Endothelial cell of umbilical vein (primary cell): ENCODE data around the gene CDK18. TPM values are rescaled to one million over a fixed set of nuclear protein-coding genes. Genes with fewer than 3 reads are reported as not detected.

Experiments used
- BruUV-seq: library from RNA; stranded (reverse); fragments of 400-500 nt; replicated peaks from 2 replicates; lab custom pipeline; 2021; lab: Mats Ljungman, UMichigan
- CTCF ChIA-PET: fragments of 300-600, 350-600 bp; sonication (Branson Sonifier 250); formaldehyde crosslinking; loops from one replicate; lab custom pipeline; 2021; ENCODE audit warnings: antibody characterized with exemption, inconsistent platforms; lab: Charles Lee
- POLR2A ChIA-PET: fragments of 300-600, 350-600 bp; sonication (Branson Sonifier 250); formaldehyde crosslinking; loops from one replicate; lab custom pipeline; 2021; ENCODE audit warnings: antibody characterized with exemption, inconsistent platforms; lab: Charles Lee
- DNase-seq: peaks from one replicate; pipeline ENCODE4 v3.0.0-alpha.2; 2011; ENCODE audit warnings: low read depth, low spot score
- FAIRE-seq: peaks from 2 replicates; lab custom pipeline; 2011; peaks lifted over from hg19 to GRCh38; lab: Jason Lieb, UNC
- H2AFZ ChIP-seq: 2 replicates; pipeline ENCODE4 v1.6.0; 2012; ENCODE audit warnings: low read depth, low read length, control low read depth, inconsistent platforms
- H3K27ac ChIP-seq: 2 replicates; pipeline ENCODE4 v1.5.1; 2011; ENCODE audit warnings: low read depth, mild to moderate bottlenecking, control low read depth, low read length, moderate library complexity; ENCODE audit not compliant: insufficient read depth
- H3K27me3 ChIP-seq, 2 experiments: 2 replicates each; pipeline versions ENCODE4 v1.6.0 to v1.6.1; 2011; ENCODE audit warnings: low read length in 2 of 2, mixed read lengths in 1 of 2; ENCODE audit not compliant: control insufficient read depth in 2 of 2, insufficient read depth in 2 of 2
- H3K36me3 ChIP-seq, 2 experiments: 2 replicates in 1 of 2; 3 replicates in 1 of 2; pipeline ENCODE4 v1.5.1; 2011; ENCODE audit warnings: low read length in 2 of 2, mild to moderate bottlenecking in 1 of 2, moderate library complexity in 1 of 2; ENCODE audit not compliant: control insufficient read depth in 2 of 2, insufficient read depth in 2 of 2; ENCODE audit errors: extremely low read depth in 1 of 2
- H3K4me1 ChIP-seq: 3 replicates; pipeline ENCODE4 v1.5.1; 2011; ENCODE audit warnings: mild to moderate bottlenecking, low read length; ENCODE audit not compliant: control insufficient read depth, insufficient read depth; ENCODE audit errors: extremely low read depth
- H3K4me2 ChIP-seq: 2 replicates; pipeline ENCODE4 v1.6.1; 2011; ENCODE audit warnings: low read length, control low read depth, mixed read lengths; ENCODE audit not compliant: insufficient read depth
- H3K4me3 ChIP-seq, 3 experiments: fragments of 200-600 bp in 1 of 3; sonication (generic), shearing (Covaris generic) in 1 of 3; replicated peaks in 1 of 3; 2 replicates each; pipeline ENCODE4 v1.5.1; 2011 to 2016; ENCODE audit warnings: control low read depth in 3 of 3, low read length in 3 of 3, mild to moderate bottlenecking in 2 of 3, inconsistent platforms in 1 of 3, low read depth in 1 of 3, moderate library complexity in 1 of 3; ENCODE audit not compliant: insufficient read depth in 1 of 3
- H3K79me2 ChIP-seq: 2 replicates; pipeline ENCODE4 v1.6.0; 2012; ENCODE audit warnings: low read length, inconsistent platforms; ENCODE audit not compliant: control insufficient read depth, insufficient read depth
- H3K9ac ChIP-seq: replicated peaks from 2 replicates; pipeline ENCODE3; 2011; ENCODE audit warnings: low read length, control low read depth; ENCODE audit not compliant: insufficient read depth; ENCODE audit errors: extremely low read depth
- H3K9me1 ChIP-seq: replicated peaks from 3 replicates; pipeline ENCODE4 v1.6.0; 2011; ENCODE audit warnings: mild to moderate bottlenecking, low read length; ENCODE audit not compliant: control insufficient read depth, insufficient read depth; ENCODE audit errors: extremely low read depth
- H3K9me3 ChIP-seq: replicated peaks from 2 replicates; pipeline ENCODE4 v1.5.1; 2012; ENCODE audit warnings: low read length, inconsistent platforms; ENCODE audit not compliant: control insufficient read depth, insufficient read depth
- H4K20me1 ChIP-seq: replicated peaks from 2 replicates; pipeline ENCODE3; 2011; ENCODE audit warnings: mild to moderate bottlenecking, low read length; ENCODE audit not compliant: control insufficient read depth, insufficient read depth; ENCODE audit errors: extremely low read depth
- EZH2 ChIP-seq: IDR thresholded peaks from 2 replicates; pipeline ENCODE4 v1.6.1; 2012; ENCODE audit warnings: borderline replicate concordance, low read depth, mild to moderate bottlenecking, moderate library complexity, low read length, inconsistent platforms; ENCODE audit not compliant: severe bottlenecking
- FOS ChIP-seq: IDR thresholded peaks from 2 replicates; pipeline ENCODE4 v1.6.1; 2011; ENCODE audit warnings: mild to moderate bottlenecking, low read length, moderate library complexity, borderline replicate concordance; ENCODE audit not compliant: insufficient read depth
- GATA2 ChIP-seq: IDR thresholded peaks from 2 replicates; pipeline ENCODE4 v1.7.0; 2011; ENCODE audit warnings: low read depth, mild to moderate bottlenecking, moderate library complexity, mixed read lengths, low read length; ENCODE audit not compliant: insufficient read length, insufficient read depth
- JUN ChIP-seq: IDR thresholded peaks from 2 replicates; pipeline ENCODE4 v1.6.1; 2011; ENCODE audit warnings: borderline replicate concordance, low read depth; ENCODE audit not compliant: insufficient read length, insufficient read depth
- MYC ChIP-seq: IDR thresholded peaks from one replicate; pipeline ENCODE4 v1.6.1; 2011; ENCODE audit warnings: mild to moderate bottlenecking, low read depth, low read length
- POLR2A ChIP-seq: IDR thresholded peaks from 2 replicates; pipeline ENCODE4 v1.6.1; 2012; ENCODE audit warnings: low read depth, mild to moderate bottlenecking, control low read depth, low read length
- POLR2AphosphoS5 ChIP-seq: IDR thresholded peaks from 2 replicates; pipeline ENCODE4 v1.6.1; 2012; ENCODE audit warnings: low read depth, mild to moderate bottlenecking, control low read depth, low read length, moderate library complexity; ENCODE audit not compliant: insufficient read depth
- dilution Hi-C: fragments of 300-500 bp; cut with MboI; formaldehyde crosslinking; loops from one replicate; pipeline ENCODE4 v1.15.0; 2019; ENCODE audit warnings: low sequenced_read_pairs; ENCODE audit not compliant: extremely low pct_ligation_motif_present
- intact Hi-C: fragments of 100-400 bp; cut with micrococcal nuclease; formaldehyde crosslinking; loops from one replicate; pipeline ENCODE4 v1.10.0; 2022
- polyA plus RNA-seq, 4 experiments: library from polyadenylated mRNA; depleted of rRNA in 3 of 4; stranded (reverse) in 3 of 4; unstranded in 1 of 4; fragments of >200 nt; gene quantifications; 2 replicates each; pipeline versions ENCODE4 v1.2.1 to v1.2.3, GENCODE V29; 2011 to 2012; ENCODE audit warnings: missing spikeins in 1 of 4
- total RNA-seq: library from RNA; stranded (reverse); gene quantifications from 2 replicates; pipeline ENCODE4 v1.2.3, GENCODE V29; 2021
- TF ChIP-seq, protein P1 (sequence below), 2 donors: IDR thresholded peaks; 1 replicate in 1 of 2; 2 replicates in 1 of 2; pipeline ENCODE4 v1.5.1; 2011; ENCODE audit warnings: low read length in 2 of 2, mild to moderate bottlenecking in 2 of 2, moderate library complexity in 2 of 2, control low read depth in 1 of 2, inconsistent platforms in 1 of 2, low read depth in 1 of 2; ENCODE audit not compliant: insufficient read depth in 1 of 2; ENCODE audit errors: extremely low read depth in 1 of 2
- TF ChIP-seq, protein P2 (sequence below): IDR thresholded peaks from 2 replicates; pipeline ENCODE4 v1.6.1; 2011; ENCODE audit not compliant: insufficient read depth, insufficient read length

Gene CDK18
- total and polyA plus RNA-seq, 2 donors (not counting 3 experiments of a cell fraction or from before 2014, with no cell fraction given) = 0.17 to 1.2 TPM

DNA sequence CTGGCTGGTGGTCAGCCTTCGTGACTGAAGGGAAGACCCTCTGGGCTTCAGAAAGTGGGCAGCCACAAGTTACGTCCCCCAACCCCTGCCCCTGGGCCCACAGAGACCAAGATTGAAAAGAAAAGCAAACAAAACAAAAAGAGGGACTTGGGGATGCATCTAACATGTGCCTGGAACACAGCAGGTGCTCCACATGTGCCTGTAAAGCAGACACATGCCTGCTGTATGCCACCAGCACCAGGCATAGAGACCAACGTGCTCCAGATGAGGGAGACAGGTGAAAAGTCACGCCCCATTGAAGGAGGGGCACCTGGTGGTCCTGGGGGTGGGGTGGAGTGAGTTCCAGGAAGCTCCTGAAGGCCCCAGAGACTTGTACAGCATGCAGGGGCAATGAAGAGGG is 11.9 kb downstream of the CDK18 start:
- Histone ChIP-seq H3K9me3 (no peaks in the 10 kb centered on the region), H3K4me1 (no peaks in the 10 kb centered on the region), H3K9me1 (no peaks in the 10 kb centered on the region), H3K27me3 (peaks cover 0 to 4% of the 10 kb centered on the region in 2 experiments), H2AFZ (no peak overlapping the region), H3K79me2 (no peaks in the 10 kb centered on the region), H4K20me1 (no peaks in the 10 kb centered on the region), H3K9ac (no peak overlapping the region), H3K27ac (no peak overlapping the region), H3K4me2 (no peak overlapping the region), H3K4me3 (no peak overlapping the region), H3K36me3 (no peaks in the 10 kb centered on the region)
- CTCF ChIA-PET = interaction anchor here (1.2 to 2.7 kb wide), 6 partner anchors 8 to 162 kb away, joined by 3 to 11 read pairs (median 6); no protein-coding TSS in a partner anchor
- intact Hi-C loops (no loop called here), dilution Hi-C loops (no loop called here)
- DNase-seq (no peak), FAIRE-seq (no peak)
- POLR2A ChIA-PET = no interaction called here
- TF ChIP-seq GATA2 = no peak
- TF ChIP-seq, protein P1, sequence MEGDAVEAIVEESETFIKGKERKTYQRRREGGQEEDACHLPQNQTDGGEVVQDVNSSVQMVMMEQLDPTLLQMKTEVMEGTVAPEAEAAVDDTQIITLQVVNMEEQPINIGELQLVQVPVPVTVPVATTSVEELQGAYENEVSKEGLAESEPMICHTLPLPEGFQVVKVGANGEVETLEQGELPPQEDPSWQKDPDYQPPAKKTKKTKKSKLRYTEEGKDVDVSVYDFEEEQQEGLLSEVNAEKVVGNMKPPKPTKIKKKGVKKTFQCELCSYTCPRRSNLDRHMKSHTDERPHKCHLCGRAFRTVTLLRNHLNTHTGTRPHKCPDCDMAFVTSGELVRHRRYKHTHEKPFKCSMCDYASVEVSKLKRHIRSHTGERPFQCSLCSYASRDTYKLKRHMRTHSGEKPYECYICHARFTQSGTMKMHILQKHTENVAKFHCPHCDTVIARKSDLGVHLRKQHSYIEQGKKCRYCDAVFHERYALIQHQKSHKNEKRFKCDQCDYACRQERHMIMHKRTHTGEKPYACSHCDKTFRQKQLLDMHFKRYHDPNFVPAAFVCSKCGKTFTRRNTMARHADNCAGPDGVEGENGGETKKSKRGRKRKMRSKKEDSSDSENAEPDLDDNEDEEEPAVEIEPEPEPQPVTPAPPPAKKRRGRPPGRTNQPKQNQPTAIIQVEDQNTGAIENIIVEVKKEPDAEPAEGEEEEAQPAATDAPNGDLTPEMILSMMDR (IDR thresholded peaks at IDR 0.05; ENCODE audit: extremely low read depth in 1 of 2, insufficient read depth in 1 of 2, low read depth in 1 of 2, low read length in 2 of 2) = no peak
- no peak for TF ChIP-seq POLR2AphosphoS5
- TF ChIP-seq FOS = no peak
- no peak for TF ChIP-seq MYC
- TF ChIP-seq JUN = no peak
- TF ChIP-seq, protein P2, sequence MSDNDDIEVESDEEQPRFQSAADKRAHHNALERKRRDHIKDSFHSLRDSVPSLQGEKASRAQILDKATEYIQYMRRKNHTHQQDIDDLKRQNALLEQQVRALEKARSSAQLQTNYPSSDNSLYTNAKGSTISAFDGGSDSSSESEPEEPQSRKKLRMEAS = no peak
- TF ChIP-seq EZH2 = no peak
- TF ChIP-seq POLR2A = no peak
- no TSS peak for BruUV-seq
